OCI-LY7 (cell line): ENCODE results near the gene ZNF683. TPM values are rescaled to one million over a fixed set of nuclear protein-coding genes. Genes with fewer than 3 reads are reported as not detected.

Experiments used
- BruUV-seq: library from RNA; stranded (reverse); fragments of 400-500 nt; replicated peaks from 2 replicates; lab custom pipeline; 2021; lab: Mats Ljungman, UMichigan
- CTCF ChIA-PET: fragments of 300-600 bp; sonication (Branson Sonifier 250); formaldehyde crosslinking; loops from one replicate; lab custom pipeline; 2022; ENCODE audit warnings: antibody characterized with exemption; ENCODE audit not compliant: unreplicated experiment; lab: Charles Lee
- POLR2A ChIA-PET: fragments of 300-600 bp; sonication (Branson Sonifier 250); formaldehyde crosslinking; loops from one replicate; lab custom pipeline; 2022; ENCODE audit warnings: antibody characterized with exemption; lab: Charles Lee
- DNase-seq: peaks from one replicate; pipeline ENCODE4 v3.0.0-alpha.2; 2015; ENCODE audit warnings: low spot score
- H2AFZ ChIP-seq: fragments of 200-600 bp; sonication (generic), shearing (Covaris generic); 2 replicates; pipeline ENCODE4 v1.6.1; 2014; ENCODE audit warnings: mild to moderate bottlenecking, antibody characterized with exemption, low read length, moderate library complexity
- H3K27ac ChIP-seq: fragments of 200-600 bp; sonication (generic); 2 replicates; pipeline ENCODE4 v1.5.1; 2014; ENCODE audit warnings: mixed run types, low read depth, mild to moderate bottlenecking, moderate library complexity, low read length, inconsistent platforms; ENCODE audit not compliant: poor library complexity, severe bottlenecking
- H3K36me3 ChIP-seq: fragments of 200-600 bp; sonication (generic); 2 replicates; pipeline ENCODE4 v1.6.1; 2014; ENCODE audit warnings: mild to moderate bottlenecking, antibody characterized with exemption, low read length, moderate library complexity, mixed read lengths; ENCODE audit not compliant: insufficient read depth
- H3K4me1 ChIP-seq: fragments of 200-600 bp; sonication (generic); 2 replicates; pipeline ENCODE4 v1.5.1; 2014; ENCODE audit warnings: mild to moderate bottlenecking, low read length; ENCODE audit not compliant: insufficient read depth, poor library complexity, severe bottlenecking
- H3K4me2 ChIP-seq: fragments of 200-600 bp; sonication (generic); 2 replicates; pipeline ENCODE4 v1.6.1; 2014; ENCODE audit warnings: mild to moderate bottlenecking, low read length
- H3K4me3 ChIP-seq: fragments of 200-600 bp; sonication (generic); 2 replicates; pipeline ENCODE4 v1.5.1; 2014; ENCODE audit warnings: mild to moderate bottlenecking, low read depth, low read length; ENCODE audit not compliant: poor library complexity, severe bottlenecking
- H3K79me2 ChIP-seq: fragments of 200-600 bp; sonication (generic); 2 replicates; pipeline ENCODE4 v1.6.1; 2016; ENCODE audit warnings: low read depth, mild to moderate bottlenecking, low read length, moderate library complexity, mixed read lengths; ENCODE audit not compliant: insufficient read depth
- H3K9me2 ChIP-seq: fragments of 200-600 bp; sonication (generic); 2 replicates; pipeline ENCODE4 v1.6.1; 2016; ENCODE audit warnings: mild to moderate bottlenecking, low read length, mixed read lengths; ENCODE audit not compliant: insufficient read depth
- H3K9me3 ChIP-seq: fragments of 200-600 bp; sonication (generic); 2 replicates; pipeline ENCODE4 v1.6.1; 2014; ENCODE audit warnings: mild to moderate bottlenecking, mixed run types, low read length, mixed read lengths
- H4K20me1 ChIP-seq: fragments of 200-600 bp; sonication (generic); 2 replicates; pipeline ENCODE4 v1.6.1; 2014; ENCODE audit warnings: mild to moderate bottlenecking, antibody characterized with exemption, low read length, moderate library complexity, mixed read lengths; ENCODE audit not compliant: insufficient read depth
- EZH2phosphoT487 ChIP-seq: fragments of 200-600 bp; sonication (generic); IDR thresholded peaks from 2 replicates; pipeline ENCODE4 v1.6.1; 2018; ENCODE audit warnings: low read depth, borderline replicate concordance, mild to moderate bottlenecking, mixed run types, antibody characterized with exemption, low read length, moderate library complexity, mixed read lengths
- intact Hi-C: fragments of 100-400 bp; cut with micrococcal nuclease; formaldehyde crosslinking; loops from one replicate; pipeline ENCODE4 v1.10.0; 2022; ENCODE audit not compliant: unreplicated experiment
- total RNA-seq, 2 experiments: library from RNA; depleted of rRNA in 1 of 2; stranded (reverse); fragments of >200 nt in 1 of 2; shearing (Covaris generic) in 1 of 2; gene quantifications; 2 replicates each; pipeline ENCODE4 v1.2.3, GENCODE V29; 2014 to 2022
- TF ChIP-seq, protein P1 (sequence below): fragments of 200-600 bp; sonication (generic); conservative IDR thresholded peaks from 2 replicates; pipeline ENCODE4 v1.5.1; 2014; ENCODE audit warnings: mild to moderate bottlenecking, antibody characterized with exemption, low read length, moderate library complexity, mixed read lengths

Gene ZNF683
- total RNA-seq, 2 experiments from 2014 or later = not detected

DNA sequence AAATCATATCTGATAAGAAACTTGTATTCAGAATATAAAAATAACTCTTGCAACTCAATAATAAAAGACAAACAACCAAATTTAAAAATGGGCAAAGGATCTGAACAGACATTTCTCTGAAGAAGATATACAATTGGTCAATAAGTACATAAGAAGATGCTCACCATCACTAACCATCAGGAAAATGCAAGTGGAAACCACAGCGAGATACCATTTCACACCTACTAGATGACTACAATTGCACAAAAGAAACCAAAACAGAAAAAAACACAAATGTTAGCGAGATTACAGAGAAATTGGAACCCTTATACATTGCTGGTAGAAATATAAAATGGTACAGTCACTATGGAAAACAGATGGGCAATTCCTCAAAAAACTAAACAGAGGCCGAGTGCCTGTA, 11.5 kb upstream of the ZNF683 start:
- no peak for TF ChIP-seq EZH2phosphoT487
- TF ChIP-seq, protein P1, sequence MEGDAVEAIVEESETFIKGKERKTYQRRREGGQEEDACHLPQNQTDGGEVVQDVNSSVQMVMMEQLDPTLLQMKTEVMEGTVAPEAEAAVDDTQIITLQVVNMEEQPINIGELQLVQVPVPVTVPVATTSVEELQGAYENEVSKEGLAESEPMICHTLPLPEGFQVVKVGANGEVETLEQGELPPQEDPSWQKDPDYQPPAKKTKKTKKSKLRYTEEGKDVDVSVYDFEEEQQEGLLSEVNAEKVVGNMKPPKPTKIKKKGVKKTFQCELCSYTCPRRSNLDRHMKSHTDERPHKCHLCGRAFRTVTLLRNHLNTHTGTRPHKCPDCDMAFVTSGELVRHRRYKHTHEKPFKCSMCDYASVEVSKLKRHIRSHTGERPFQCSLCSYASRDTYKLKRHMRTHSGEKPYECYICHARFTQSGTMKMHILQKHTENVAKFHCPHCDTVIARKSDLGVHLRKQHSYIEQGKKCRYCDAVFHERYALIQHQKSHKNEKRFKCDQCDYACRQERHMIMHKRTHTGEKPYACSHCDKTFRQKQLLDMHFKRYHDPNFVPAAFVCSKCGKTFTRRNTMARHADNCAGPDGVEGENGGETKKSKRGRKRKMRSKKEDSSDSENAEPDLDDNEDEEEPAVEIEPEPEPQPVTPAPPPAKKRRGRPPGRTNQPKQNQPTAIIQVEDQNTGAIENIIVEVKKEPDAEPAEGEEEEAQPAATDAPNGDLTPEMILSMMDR = no peak
- no peaks in the 10 kb centered on the region for H3K9me2 ChIP-seq
- H2AFZ ChIP-seq = no peak overlapping the region
- ChIA-PET POLR2A (interaction anchor here (0.7 kb wide), 1 partner anchor 77 kb away, joined by 3 read pairs; no protein-coding TSS in a partner anchor), CTCF (no interaction called here)
- BruUV-seq = no TSS peak
- no peak overlapping the region for H3K27ac ChIP-seq
- intact Hi-C loops = no loop called here
- H3K79me2 ChIP-seq = no peaks in the 10 kb centered on the region
- H3K4me1 ChIP-seq = no peaks in the 10 kb centered on the region
- no peak for DNase-seq
- no peak overlapping the region for H3K4me3 ChIP-seq
- H3K9me3 ChIP-seq = no peaks in the 10 kb centered on the region
- H3K4me2 ChIP-seq = no peak overlapping the region
- H4K20me1 ChIP-seq = no peaks in the 10 kb centered on the region
- no peaks in the 10 kb centered on the region for H3K36me3 ChIP-seq

DNA sequence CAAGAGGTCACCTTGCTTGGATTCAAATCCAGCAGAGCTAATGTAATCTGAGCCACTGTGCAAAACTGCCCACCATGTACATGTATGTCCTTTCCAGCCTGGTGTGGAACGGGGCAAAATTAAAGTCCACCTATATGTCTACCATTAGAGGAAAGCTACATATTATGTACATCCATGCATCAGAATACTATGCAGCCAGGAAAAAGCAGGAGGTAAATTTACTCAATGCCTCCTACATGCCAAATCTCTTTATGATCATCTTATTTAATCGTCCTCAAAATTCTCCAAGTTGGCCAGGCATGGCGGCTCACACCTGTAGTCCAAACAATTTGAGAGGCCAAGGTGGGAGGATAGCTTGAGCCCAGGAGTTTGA, 6.3 kb upstream of the ZNF683 start:
- BruUV-seq = no TSS peak
- Histone ChIP-seq H3K4me3 (no peak overlapping the region), H3K9me3 (no peaks in the 10 kb centered on the region), H4K20me1 (no peaks in the 10 kb centered on the region), H3K27ac (no peak overlapping the region), H3K9me2 (no peaks in the 10 kb centered on the region), H2AFZ (no peak overlapping the region), H3K4me1 (no peaks in the 10 kb centered on the region), H3K36me3 (no peaks in the 10 kb centered on the region), H3K4me2 (no peak overlapping the region), H3K79me2 (no peaks in the 10 kb centered on the region)
- ChIA-PET CTCF (no interaction called here), POLR2A (interaction anchor here (0.5 kb wide), 1 partner anchor 128 kb away, joined by 6 read pairs; no protein-coding TSS in a partner anchor)
- intact Hi-C loops = no loop called here
- TF ChIP-seq, protein P1 = no peak
- no peak for TF ChIP-seq EZH2phosphoT487
- no peak for DNase-seq

DNA sequence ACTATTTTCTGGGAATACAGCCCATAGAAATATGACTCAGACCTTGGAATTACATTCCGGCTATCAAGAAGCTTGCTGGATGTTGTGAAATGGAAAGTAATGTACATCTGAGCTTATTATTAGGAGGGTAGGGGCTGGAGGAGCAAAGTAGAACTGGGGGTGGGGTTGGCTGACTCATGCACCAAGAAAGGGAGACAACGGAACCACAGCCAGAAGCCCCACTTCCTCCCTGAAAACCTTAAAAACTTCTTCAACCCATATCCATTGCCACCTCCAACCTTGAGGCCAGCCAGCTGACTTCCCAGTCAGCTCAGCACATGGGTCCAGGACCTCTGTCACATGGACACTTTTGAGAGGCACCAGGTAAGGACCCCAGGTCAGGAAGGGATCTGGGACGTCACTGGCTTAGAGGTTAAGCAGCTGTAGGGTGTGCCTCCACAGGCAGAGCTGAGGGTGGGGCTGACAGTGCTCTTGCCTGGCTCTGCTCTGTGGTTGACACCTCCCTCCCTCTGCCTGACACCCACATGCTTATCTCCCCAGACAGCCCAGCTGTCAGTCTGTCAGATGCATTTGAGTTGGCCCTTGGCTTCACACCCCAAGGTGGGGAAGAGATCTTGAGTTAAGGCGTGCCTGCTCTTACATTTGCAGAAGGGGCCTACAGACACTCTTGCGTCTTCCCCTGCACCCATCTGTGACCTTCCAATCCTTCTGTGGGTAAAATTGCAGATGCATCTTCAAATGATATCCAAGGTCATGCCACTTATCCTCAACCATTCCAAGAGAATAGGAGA, 5.7 kb upstream of the ZNF683 start:
- H3K9me2 ChIP-seq = no peaks in the 10 kb centered on the region
- no TSS peak for BruUV-seq
- H4K20me1 ChIP-seq = no peaks in the 10 kb centered on the region
- CTCF ChIA-PET = no interaction called here
- TF ChIP-seq, protein P1 = no peak
- TF ChIP-seq EZH2phosphoT487 = no peak
- no peak for DNase-seq
- POLR2A ChIA-PET = interaction anchor here (0.5 to 1.0 kb wide), 2 partner anchors 99 to 1366 kb away, joined by 3 read pairs; no protein-coding TSS in a partner anchor
- no peak overlapping the region for H3K27ac ChIP-seq
- H3K79me2 ChIP-seq = no peaks in the 10 kb centered on the region
- H3K36me3 ChIP-seq = no peaks in the 10 kb centered on the region
- H2AFZ ChIP-seq = no peak overlapping the region
- no peak overlapping the region for H3K4me2 ChIP-seq
- H3K9me3 ChIP-seq = no peaks in the 10 kb centered on the region
- intact Hi-C loops = no loop called here
- no peak overlapping the region for H3K4me3 ChIP-seq
- H3K4me1 ChIP-seq = no peaks in the 10 kb centered on the region
